Loucy (cell line): ENCODE measurements around the gene AGPAT3.

Source experiments
- H2AFZ ChIP-seq: fragments of 200-600 bp; sonication (generic); 2 replicates; pipeline ENCODE4 v1.6.0; 2016; ENCODE audit warnings: antibody characterized with exemption, mild to moderate bottlenecking, low read length, moderate library complexity
- H3F3A ChIP-seq: fragments of 200-600 bp; 2 replicates; pipeline ENCODE4 v1.6.0; 2016; ENCODE audit warnings: antibody characterized with exemption, low read depth, mild to moderate bottlenecking
- H3K27me3 ChIP-seq: fragments of 200-600 bp; sonication (generic); 2 replicates; pipeline ENCODE4 v1.6.1; 2014; ENCODE audit warnings: low read length, mild to moderate bottlenecking; ENCODE audit not compliant: insufficient read depth, poor library complexity, severe bottlenecking
- H3K36me3 ChIP-seq: fragments of 200-600 bp; sonication (generic); 2 replicates; pipeline ENCODE4 v1.6.1; 2016; ENCODE audit warnings: low read length; ENCODE audit not compliant: insufficient read depth
- H3K4me1 ChIP-seq: fragments of 200-600 bp; sonication (generic); 2 replicates; pipeline ENCODE4 v1.5.1; 2014; ENCODE audit warnings: low read length, mild to moderate bottlenecking; ENCODE audit not compliant: insufficient read depth, poor library complexity, severe bottlenecking
- H3K4me2 ChIP-seq: fragments of 200-600 bp; sonication (generic); 2 replicates; pipeline ENCODE4 v1.6.0; 2014; ENCODE audit warnings: antibody characterized with exemption, low read length, low read depth, mild to moderate bottlenecking; ENCODE audit not compliant: poor library complexity, severe bottlenecking
- H3K4me3 ChIP-seq: fragments of 200-600 bp; sonication (generic); 2 replicates; pipeline ENCODE4 v1.5.1; 2014; ENCODE audit warnings: low read length, mild to moderate bottlenecking, mixed read lengths; ENCODE audit not compliant: poor library complexity, severe bottlenecking
- H3K79me2 ChIP-seq: fragments of 200-600 bp; sonication (generic); 2 replicates; pipeline ENCODE4 v1.6.1; 2014; ENCODE audit warnings: low read length; ENCODE audit not compliant: insufficient read depth
- H3K9ac ChIP-seq: fragments of 200-600 bp; sonication (generic); 2 replicates; pipeline ENCODE4 v1.6.0; 2014; ENCODE audit warnings: mild to moderate bottlenecking, low read depth, low read length, moderate library complexity; ENCODE audit not compliant: poor library complexity, severe bottlenecking
- H3K9me2 ChIP-seq: fragments of 200-600 bp; sonication (generic); replicated peaks from 2 replicates; pipeline ENCODE4 v1.6.1; 2016; ENCODE audit warnings: low read depth, low read length, mixed read lengths
- H3K9me3 ChIP-seq: fragments of 200-600 bp; sonication (generic); 2 replicates; pipeline ENCODE4 v1.6.1; 2014; ENCODE audit warnings: mild to moderate bottlenecking, antibody characterized with exemption, low read length, low read depth; ENCODE audit not compliant: insufficient read depth
- H4K20me1 ChIP-seq: fragments of 200-600 bp; sonication (generic); 2 replicates; pipeline ENCODE4 v1.6.0; 2014; ENCODE audit warnings: antibody characterized with exemption, low read length, mild to moderate bottlenecking; ENCODE audit not compliant: insufficient read depth, poor library complexity, severe bottlenecking
- EZH2phosphoT487 ChIP-seq: fragments of 200-600 bp; IDR thresholded peaks from 2 replicates; pipeline ENCODE4 v1.6.1; 2018; ENCODE audit warnings: antibody characterized with exemption, mild to moderate bottlenecking, moderate library complexity, borderline replicate concordance
- TF ChIP-seq, protein P1 (sequence below): fragments of 200-600 bp; sonication (generic); conservative IDR thresholded peaks from 2 replicates; pipeline ENCODE4 v1.5.1; 2014; ENCODE audit warnings: mild to moderate bottlenecking, antibody characterized with exemption, low read length

AGPAT3 gene

DNA sequence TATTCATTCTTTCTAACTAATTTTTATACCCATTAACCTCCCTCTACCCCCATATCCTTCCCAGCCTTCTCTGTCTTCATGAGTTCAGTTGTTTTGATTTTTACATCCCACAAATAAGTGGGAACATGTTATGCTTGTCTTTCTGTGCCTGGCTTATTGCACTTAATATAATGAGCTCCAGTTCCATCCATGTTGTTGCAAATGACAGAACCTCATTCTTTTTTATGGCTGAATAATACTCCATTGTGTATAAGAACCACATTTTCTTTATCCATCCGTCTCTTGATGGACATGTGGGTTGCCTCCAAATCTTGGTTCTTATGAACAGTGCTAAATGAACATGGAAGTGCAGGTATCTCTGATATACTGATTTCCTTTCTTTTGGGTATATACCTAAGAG, 21.5 kb downstream of the AGPAT3 start:
- H3K9ac ChIP-seq, result no peak overlapping the region
- peaks cover under 1% of the 10 kb centered on the region; the same call in 1 of the 2 replicates for H3K36me3 ChIP-seq
- no peaks in the 10 kb centered on the region for H3F3A ChIP-seq
- H3K4me1 ChIP-seq, result peaks cover 33% of the 10 kb centered on the region
- H2AFZ ChIP-seq, result no peak overlapping the region
- no peak overlapping the region for H3K4me2 ChIP-seq
- H3K9me2 ChIP-seq, result no peaks in the 10 kb centered on the region
- no peaks in the 10 kb centered on the region for H3K27me3 ChIP-seq
- H3K4me3 ChIP-seq, result no peak overlapping the region
- peaks cover 75% of the 10 kb centered on the region for H3K79me2 ChIP-seq
- H4K20me1 ChIP-seq, result peaks cover 16% of the 10 kb centered on the region
- TF ChIP-seq, protein P1, sequence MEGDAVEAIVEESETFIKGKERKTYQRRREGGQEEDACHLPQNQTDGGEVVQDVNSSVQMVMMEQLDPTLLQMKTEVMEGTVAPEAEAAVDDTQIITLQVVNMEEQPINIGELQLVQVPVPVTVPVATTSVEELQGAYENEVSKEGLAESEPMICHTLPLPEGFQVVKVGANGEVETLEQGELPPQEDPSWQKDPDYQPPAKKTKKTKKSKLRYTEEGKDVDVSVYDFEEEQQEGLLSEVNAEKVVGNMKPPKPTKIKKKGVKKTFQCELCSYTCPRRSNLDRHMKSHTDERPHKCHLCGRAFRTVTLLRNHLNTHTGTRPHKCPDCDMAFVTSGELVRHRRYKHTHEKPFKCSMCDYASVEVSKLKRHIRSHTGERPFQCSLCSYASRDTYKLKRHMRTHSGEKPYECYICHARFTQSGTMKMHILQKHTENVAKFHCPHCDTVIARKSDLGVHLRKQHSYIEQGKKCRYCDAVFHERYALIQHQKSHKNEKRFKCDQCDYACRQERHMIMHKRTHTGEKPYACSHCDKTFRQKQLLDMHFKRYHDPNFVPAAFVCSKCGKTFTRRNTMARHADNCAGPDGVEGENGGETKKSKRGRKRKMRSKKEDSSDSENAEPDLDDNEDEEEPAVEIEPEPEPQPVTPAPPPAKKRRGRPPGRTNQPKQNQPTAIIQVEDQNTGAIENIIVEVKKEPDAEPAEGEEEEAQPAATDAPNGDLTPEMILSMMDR, result no peak
- TF ChIP-seq EZH2phosphoT487, result no peak
- no peaks in the 10 kb centered on the region for H3K9me3 ChIP-seq

DNA sequence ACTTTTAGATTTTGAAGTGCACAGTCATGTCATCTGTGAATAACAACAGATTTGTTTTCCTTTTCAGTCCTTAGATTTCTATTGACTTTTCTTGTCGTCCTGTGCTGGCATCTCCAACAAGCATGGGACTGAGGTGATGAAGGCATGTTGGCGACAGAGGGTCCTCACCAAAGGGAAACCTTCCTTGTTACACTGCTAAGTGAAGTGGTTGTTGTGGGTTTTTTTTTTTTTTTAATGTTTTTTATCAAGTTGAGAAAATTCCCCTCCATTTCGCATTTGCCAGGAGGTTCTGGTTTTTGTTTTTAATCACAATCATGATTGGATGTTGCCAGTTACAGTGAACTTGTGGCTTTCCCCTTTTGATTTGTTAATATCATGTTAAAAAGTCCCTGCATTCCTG, 24.0 kb downstream of the AGPAT3 start:
- peaks cover 14% of the 10 kb centered on the region for H3K4me1 ChIP-seq
- H3K79me2 ChIP-seq, result peaks cover 59% of the 10 kb centered on the region
- H3K36me3 ChIP-seq, result peaks cover 5% of the 10 kb centered on the region; the same call in 1 of the 2 replicates
- H3K9ac ChIP-seq, result no peak overlapping the region
- no peaks in the 10 kb centered on the region for H3F3A ChIP-seq
- H2AFZ ChIP-seq, result no peak overlapping the region
- H3K4me3 ChIP-seq, result no peak overlapping the region
- H3K9me3 ChIP-seq, result no peaks in the 10 kb centered on the region
- H3K27me3 ChIP-seq, result no peaks in the 10 kb centered on the region
- no peaks in the 10 kb centered on the region for H3K9me2 ChIP-seq
- peaks cover 14% of the 10 kb centered on the region for H4K20me1 ChIP-seq
- no peak for TF ChIP-seq EZH2phosphoT487
- TF ChIP-seq, protein P1, result no peak
- H3K4me2 ChIP-seq, result no peak overlapping the region

DNA sequence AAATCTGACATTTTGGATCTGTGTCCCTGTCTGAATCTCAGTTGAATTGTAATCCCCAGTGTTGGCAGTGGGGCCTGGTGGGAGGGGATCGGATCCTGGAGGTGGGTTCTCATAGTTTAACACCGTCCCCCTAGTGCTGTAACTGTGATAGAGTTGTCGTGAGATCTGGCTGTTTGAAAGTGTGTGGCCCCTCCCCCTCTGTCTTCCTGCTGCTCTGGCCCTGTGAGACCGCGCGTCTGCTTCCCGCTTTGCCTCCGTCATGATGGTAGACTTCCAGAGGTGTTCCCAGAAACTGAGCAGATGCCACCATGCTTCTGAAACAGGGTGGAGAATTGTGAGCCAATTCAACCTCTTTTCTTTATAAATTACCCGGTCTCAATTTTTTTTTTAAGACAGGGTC, 25.0 kb downstream of the AGPAT3 start:
- Histone ChIP-seq H3F3A (no peaks in the 10 kb centered on the region), H3K9ac (no peak overlapping the region)

More for the DNA sequence above, 25.0 kb downstream of the AGPAT3 start:
- H3K36me3 ChIP-seq, result peaks cover 5% of the 10 kb centered on the region; the same call in 1 of the 2 replicates
- H2AFZ ChIP-seq, result no peak overlapping the region
- H3K4me1 ChIP-seq, result peaks cover 5% of the 10 kb centered on the region
- H4K20me1 ChIP-seq, result peaks cover 12% of the 10 kb centered on the region
- H3K4me2 ChIP-seq, result no peak overlapping the region
- H3K9me2 ChIP-seq, result no peaks in the 10 kb centered on the region
- TF ChIP-seq, protein P1, result no peak
- no peak for TF ChIP-seq EZH2phosphoT487
- no peak overlapping the region for H3K4me3 ChIP-seq
- no peaks in the 10 kb centered on the region for H3K27me3 ChIP-seq
- no peaks in the 10 kb centered on the region for H3K9me3 ChIP-seq
- H3K79me2 ChIP-seq, result peaks cover 59% of the 10 kb centered on the region
